Activated T-helper 1 cell treated with anti-CD3 and anti-CD28 coated beads, Interleukin-12 subunit alpha, Interleukin-12 subunit beta, Interleukin-2, Interleukin-4 antibody, amounts not matched to agents 30 ng/mL and 10 ng/mL and 1 ng/mL, durations not matched to agents 14 hours and 24 hours and 36 hours (primary cell): ENCODE results near the gene GHSR. TPM values are rescaled to one million over a fixed set of nuclear protein-coding genes. Genes with fewer than 3 reads are reported as not detected.
"Not testable (repeated sequence)": the region's sequence is repeated elsewhere in the genome, so short reads cannot be mapped to it uniquely, and the experiment has no call there.

ENCODE experiments used
- DNase-seq: peaks from one replicate; pipeline ENCODE4 v3.0.0; 2021; ENCODE audit warnings: low spot score
- H3K27ac Mint-ChIP-seq: one replicate; pipeline ENCODE4 v1.8.0; 2021; ENCODE audit warnings: mild to moderate bottlenecking, mixed read lengths
- H3K27me3 Mint-ChIP-seq: one replicate; pipeline ENCODE4 v1.8.0; 2022; ENCODE audit warnings: mild to moderate bottlenecking, moderate library complexity, mixed read lengths; ENCODE audit not compliant: insufficient read depth
- H3K36me3 Mint-ChIP-seq: one replicate; pipeline ENCODE4 v1.8.0; 2021; ENCODE audit warnings: low read depth, mixed read lengths
- H3K4me1 Mint-ChIP-seq: one replicate; pipeline ENCODE4 v1.8.0; 2021; ENCODE audit warnings: low read depth, mixed read lengths
- H3K4me3 Mint-ChIP-seq: one replicate; pipeline ENCODE4 v1.8.0; 2021; ENCODE audit warnings: mild to moderate bottlenecking, moderate library complexity, mixed read lengths
- H3K9me3 Mint-ChIP-seq: one replicate; pipeline ENCODE4 v1.8.0; 2021; ENCODE audit warnings: mixed read lengths
- intact Hi-C: fragments of 100-400 bp; cut with micrococcal nuclease; formaldehyde crosslinking; loops from one replicate; pipeline ENCODE4 v1.15.1; 2024
- total RNA-seq: library from RNA; stranded (reverse); gene quantifications from 2 replicates; pipeline ENCODE4 v1.2.3, GENCODE V29; 2022

The GHSR gene, protein sequence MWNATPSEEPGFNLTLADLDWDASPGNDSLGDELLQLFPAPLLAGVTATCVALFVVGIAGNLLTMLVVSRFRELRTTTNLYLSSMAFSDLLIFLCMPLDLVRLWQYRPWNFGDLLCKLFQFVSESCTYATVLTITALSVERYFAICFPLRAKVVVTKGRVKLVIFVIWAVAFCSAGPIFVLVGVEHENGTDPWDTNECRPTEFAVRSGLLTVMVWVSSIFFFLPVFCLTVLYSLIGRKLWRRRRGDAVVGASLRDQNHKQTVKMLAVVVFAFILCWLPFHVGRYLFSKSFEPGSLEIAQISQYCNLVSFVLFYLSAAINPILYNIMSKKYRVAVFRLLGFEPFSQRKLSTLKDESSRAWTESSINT
- total RNA-seq, result not detected in 2 replicates

DNA sequence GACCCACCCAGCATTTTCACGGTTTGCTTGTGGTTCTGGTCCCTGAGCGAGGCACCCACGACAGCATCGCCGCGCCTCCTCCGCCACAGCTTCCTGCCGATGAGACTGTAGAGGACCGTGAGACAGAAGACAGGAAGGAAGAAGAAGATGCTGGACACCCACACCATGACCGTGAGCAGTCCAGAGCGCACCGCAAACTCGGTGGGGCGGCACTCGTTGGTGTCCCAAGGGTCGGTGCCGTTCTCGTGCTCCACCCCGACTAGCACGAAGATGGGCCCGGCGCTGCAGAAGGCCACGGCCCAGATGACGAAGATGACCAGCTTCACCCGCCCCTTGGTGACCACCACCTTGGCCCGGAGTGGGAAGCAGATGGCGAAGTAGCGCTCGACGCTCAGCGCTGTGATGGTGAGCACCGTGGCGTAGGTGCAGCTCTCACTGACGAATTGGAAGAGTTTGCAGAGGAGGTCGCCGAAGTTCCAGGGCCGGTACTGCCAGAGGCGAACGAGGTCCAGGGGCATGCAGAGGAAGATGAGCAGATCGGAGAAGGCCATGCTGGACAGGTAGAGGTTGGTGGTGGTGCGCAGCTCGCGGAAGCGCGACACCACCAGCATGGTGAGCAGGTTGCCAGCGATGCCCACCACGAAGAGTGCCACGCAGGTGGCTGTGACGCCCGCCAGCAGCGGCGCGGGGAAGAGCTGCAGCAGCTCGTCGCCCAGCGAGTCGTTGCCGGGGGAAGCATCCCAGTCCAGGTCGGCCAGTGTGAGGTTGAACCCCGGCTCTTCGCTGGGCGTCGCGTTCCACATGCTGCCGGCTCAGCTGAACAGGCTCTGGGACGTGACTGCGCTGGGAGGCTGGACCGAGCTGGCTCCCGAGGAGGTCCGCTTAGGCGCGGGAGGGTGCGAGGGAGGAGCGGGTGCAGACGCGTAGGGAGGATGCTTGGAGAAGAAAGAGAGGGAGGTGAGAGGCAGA lies at the start of gene GHSR:
GHSR (minus strand) TSS at position 846 of the 969 bp plus-strand sequence; CDS start at position 803, 43 bp downstream.
- H3K9me3 Mint-ChIP-seq, result no peaks in the 10 kb centered on the region
- peaks cover 85% of the 10 kb centered on the region for H3K27me3 Mint-ChIP-seq
- H3K4me3 Mint-ChIP-seq, result peak within 1 kb of the TSS; percentile 72
- peak within 1 kb of the TSS; percentile 44 for H3K27ac Mint-ChIP-seq
- intact Hi-C loops, result no loop called here
- DNase-seq, result no peak
- peaks cover 35% of the 10 kb centered on the region for H3K4me1 Mint-ChIP-seq
- H3K36me3 Mint-ChIP-seq, result peaks cover 4% of the 10 kb centered on the region

DNA sequence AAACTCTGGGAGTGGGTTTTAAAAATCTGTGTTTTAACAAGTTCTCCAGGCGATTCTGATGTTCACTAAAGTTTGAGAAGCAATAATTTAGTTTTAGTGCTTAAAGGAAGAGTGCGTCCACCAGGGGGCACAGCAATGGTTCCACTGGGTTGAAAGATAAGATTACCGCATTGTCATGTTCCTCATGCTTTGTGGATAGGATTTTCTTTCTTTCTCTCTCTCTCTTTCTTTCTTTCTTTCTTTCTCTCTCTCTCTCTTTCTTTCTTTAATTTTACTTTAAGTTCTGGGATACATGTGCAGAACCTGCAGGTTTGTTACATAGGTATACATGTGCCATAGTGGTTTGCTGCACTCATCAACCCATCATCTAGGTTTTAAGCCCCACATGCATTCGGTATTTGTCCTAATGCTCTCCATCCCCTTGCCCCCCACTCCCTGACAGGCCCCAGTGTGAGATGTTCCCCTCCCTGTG lies 42.0 kb upstream of the GHSR start:
- peak; percentile 63 for DNase-seq
- H3K4me1 Mint-ChIP-seq, result peaks cover 20% of the 10 kb centered on the region
- not testable (repeated sequence) for H3K36me3 Mint-ChIP-seq, H3K27me3 Mint-ChIP-seq, H3K9me3 Mint-ChIP-seq, H3K4me3 Mint-ChIP-seq
- intact Hi-C loops, result loop anchor here (1.0 kb wide), 7 partner anchors 27 to 177 kb away; no protein-coding TSS in a partner anchor
- H3K27ac Mint-ChIP-seq, result peak overlapping the region; percentile 83

DNA sequence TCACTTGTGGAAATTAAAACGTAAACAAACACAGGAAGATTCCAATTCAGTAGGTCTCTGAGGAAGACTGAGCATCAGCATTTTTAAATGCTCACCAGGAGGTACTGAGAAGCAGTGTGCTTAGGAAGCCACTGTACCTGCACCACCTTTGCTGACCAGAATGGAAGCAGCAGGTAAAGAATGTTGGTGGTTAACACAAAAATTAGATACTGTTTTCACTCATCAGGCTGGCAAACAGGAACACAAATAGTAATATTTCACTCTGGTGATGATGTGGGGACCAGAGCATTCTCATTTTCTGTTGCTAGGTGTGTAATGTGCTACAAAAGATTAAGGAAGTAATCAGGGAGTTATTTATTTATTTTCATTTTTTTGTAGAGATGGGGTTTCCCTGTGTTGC lies 29.9 kb upstream of the GHSR start:
- H3K9me3 Mint-ChIP-seq, result no peaks in the 10 kb centered on the region
- H3K4me3 Mint-ChIP-seq, result no peak overlapping the region
- peak overlapping the region; percentile 15 for H3K27ac Mint-ChIP-seq
- no peak for DNase-seq
- no peaks in the 10 kb centered on the region for H3K36me3 Mint-ChIP-seq
- intact Hi-C loops, result loop anchor here (5.0 kb wide), 1 partner anchor 189 kb away; no protein-coding TSS in a partner anchor
- H3K27me3 Mint-ChIP-seq, result peaks cover 2% of the 10 kb centered on the region
- H3K4me1 Mint-ChIP-seq, result peaks cover 22% of the 10 kb centered on the region

DNA sequence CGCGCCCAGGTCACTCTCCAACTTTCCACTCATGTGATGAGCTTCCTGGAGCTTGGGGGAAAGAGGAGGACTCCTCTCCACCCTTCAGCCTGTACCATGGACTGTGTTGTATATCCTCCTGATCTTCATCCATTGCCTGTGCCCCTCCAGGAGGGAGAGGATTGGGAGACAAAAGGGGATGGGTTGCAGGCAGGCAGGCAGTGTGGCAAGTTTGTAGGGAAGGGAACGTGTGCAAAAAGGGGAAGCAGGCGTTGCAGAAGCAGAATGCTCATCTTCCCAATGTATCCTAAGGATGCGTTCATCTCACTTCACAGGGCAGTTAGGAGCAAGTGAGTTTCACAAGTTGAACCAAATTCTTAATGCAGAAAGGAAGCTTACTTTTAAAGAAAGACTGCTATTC lies 28.1 kb upstream of the GHSR start:
- Mint-ChIP-seq H3K27me3 (peaks cover 7% of the 10 kb centered on the region), H3K36me3 (no peaks in the 10 kb centered on the region), H3K27ac (no peak overlapping the region), H3K4me1 (peaks cover 22% of the 10 kb centered on the region), H3K4me3 (peak overlapping the region; percentile 16), H3K9me3 (peaks cover 6% of the 10 kb centered on the region)
- intact Hi-C loops, result loop anchor here (2.0 to 5.0 kb wide), 2 partner anchors 16 to 191 kb away; no protein-coding TSS in a partner anchor
- no peak for DNase-seq

DNA sequence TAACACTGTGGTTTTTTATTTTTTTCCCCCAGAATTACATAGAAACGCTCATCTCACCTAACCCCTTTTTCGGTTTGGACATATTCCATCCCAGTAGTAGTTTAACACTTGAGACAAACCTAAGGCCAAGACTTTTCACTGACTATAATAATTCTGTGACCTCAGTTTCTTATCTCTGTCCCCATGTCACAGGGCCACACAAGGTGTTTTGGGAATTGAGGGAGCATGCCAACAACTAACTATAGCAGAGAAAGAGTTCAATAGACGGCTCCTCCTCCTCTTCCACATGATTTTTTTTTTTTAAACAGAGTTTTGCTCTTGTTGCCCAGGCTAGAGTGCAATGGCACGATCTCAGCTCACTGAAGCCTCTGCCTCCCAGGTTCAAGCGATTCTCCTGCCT lies 27.4 kb upstream of the GHSR start:
- Mint-ChIP-seq H3K27ac (no peak overlapping the region), H3K36me3 (no peaks in the 10 kb centered on the region), H3K4me1 (peaks cover 22% of the 10 kb centered on the region), H3K4me3 (no peak overlapping the region), H3K9me3 (peaks cover 6% of the 10 kb centered on the region), H3K27me3 (peaks cover 10% of the 10 kb centered on the region)
- intact Hi-C loops, result loop anchor here (2.0 to 5.0 kb wide), 2 partner anchors 15 to 192 kb away; no protein-coding TSS in a partner anchor
- DNase-seq, result no peak

DNA sequence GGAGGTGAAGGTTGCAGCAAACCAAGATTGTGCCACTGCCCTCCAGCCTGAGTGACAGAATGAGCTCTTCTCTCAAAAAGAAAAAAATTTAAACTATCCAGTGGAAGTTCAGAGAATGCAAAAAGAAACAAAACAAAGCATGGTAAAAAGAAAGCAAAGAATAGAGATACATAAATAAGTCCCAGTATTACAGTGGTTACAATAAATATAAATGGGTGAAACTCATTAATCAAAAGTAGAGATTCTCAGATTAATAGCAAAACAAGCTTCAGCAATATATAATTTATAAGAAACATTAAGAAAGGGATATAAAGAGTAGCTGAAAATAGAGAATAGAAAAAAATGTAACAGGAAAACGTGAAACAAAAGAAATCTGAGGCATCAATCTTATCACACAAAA lies 23.6 kb upstream of the GHSR start:
- no peak for DNase-seq
- Mint-ChIP-seq H3K27me3 (peaks cover 19% of the 10 kb centered on the region), H3K4me1 (peaks cover 14% of the 10 kb centered on the region), H3K27ac (no peak overlapping the region), H3K9me3 (peaks cover 6% of the 10 kb centered on the region), H3K36me3 (no peaks in the 10 kb centered on the region), H3K4me3 (no peak overlapping the region)
- intact Hi-C loops, result no loop called here

DNA sequence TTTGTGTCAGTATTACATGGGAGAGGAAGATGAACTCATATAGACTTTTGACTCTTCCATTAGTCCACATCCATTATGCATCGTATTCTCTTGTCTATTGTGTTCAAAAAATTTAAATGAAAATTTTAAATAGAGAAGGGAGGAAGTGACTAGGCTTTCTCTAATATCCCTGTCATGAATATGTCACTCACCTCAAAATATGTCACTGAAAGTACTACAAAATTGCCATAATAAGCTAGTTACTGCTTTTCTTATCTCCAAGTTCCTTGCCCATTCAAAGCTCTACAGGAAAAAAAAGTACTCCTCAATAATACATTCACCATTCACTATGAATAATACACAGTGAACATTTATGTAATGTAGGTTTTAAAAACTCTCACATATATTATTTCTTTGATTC lies 22.3 kb upstream of the GHSR start:
- H3K27me3 Mint-ChIP-seq, result peaks cover 19% of the 10 kb centered on the region
- H3K9me3 Mint-ChIP-seq, result peaks cover 6% of the 10 kb centered on the region
- no peak overlapping the region for H3K4me3 Mint-ChIP-seq
- DNase-seq, result no peak
- no peaks in the 10 kb centered on the region for H3K36me3 Mint-ChIP-seq
- H3K27ac Mint-ChIP-seq, result no peak overlapping the region
- intact Hi-C loops, result no loop called here
- H3K4me1 Mint-ChIP-seq, result peaks cover 9% of the 10 kb centered on the region

DNA sequence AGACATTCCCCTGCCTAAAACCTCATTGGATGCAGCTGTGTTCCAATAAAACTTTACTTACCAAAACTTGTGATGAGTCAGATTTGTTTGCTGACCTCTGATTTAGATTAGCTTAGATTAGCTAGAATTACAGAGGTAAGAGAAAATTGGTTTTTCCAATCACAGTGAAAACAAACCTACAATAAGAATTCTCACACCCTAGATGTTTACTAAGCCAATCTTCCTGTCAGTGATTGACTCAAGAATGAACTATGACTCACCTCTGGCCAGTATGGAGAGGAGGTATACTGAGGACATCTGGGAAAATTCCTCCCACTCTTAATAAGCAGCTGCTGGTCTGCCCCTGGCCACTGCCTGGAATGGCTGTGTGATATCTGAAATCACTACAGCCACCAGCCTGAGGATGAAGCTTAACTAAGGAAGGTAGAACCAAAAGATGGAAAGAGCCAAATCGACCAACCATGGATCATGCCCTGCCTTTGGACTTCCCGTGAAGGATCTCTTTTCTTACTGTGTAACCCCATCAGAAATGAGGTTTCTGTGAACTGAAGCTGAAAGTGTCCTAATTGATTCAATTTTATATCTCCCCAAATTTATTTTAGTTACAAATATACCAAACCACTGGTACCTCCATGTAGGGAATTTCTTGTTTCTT lies 19.0 kb upstream of the GHSR start:
- peaks cover 21% of the 10 kb centered on the region for H3K27me3 Mint-ChIP-seq
- intact Hi-C loops, result no loop called here
- no peaks in the 10 kb centered on the region for H3K36me3 Mint-ChIP-seq
- no peak overlapping the region for H3K4me3 Mint-ChIP-seq
- no peak for DNase-seq
- peaks cover 9% of the 10 kb centered on the region for H3K4me1 Mint-ChIP-seq
- peaks cover 6% of the 10 kb centered on the region for H3K9me3 Mint-ChIP-seq
- no peak overlapping the region for H3K27ac Mint-ChIP-seq

DNA sequence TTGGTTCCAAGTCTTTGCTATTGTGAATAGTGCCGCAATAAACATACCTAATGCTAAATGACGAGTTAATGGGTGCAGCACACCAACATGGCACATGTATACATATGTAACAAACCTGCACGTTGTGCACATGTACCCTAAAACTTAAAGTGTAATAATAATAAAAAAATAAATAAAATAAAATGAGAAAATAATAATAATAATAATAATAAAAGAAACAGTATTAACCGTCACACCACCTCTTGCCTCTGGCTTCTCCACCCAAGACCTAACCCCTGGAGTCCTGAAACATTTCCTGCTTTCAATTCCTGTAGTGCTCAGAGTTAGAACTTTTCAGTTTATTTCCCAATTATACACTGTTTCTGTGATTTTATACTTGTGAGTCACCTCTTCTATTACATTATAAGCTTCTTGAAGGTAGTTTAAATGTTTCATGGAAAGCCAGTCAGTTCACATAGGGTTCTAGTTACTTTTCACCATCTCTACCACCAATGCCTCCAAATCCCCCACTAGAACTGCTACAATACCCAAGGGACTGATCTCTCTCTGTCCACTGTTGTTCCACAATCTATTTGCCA lies 18.4 kb upstream of the GHSR start:
- Mint-ChIP-seq H3K27me3 (peaks cover 15% of the 10 kb centered on the region), H3K4me3 (no peak overlapping the region), H3K9me3 (peaks cover under 1% of the 10 kb centered on the region), H3K27ac (no peak overlapping the region), H3K36me3 (no peaks in the 10 kb centered on the region), H3K4me1 (peaks cover 9% of the 10 kb centered on the region)
- intact Hi-C loops, result no loop called here
- no peak for DNase-seq

DNA sequence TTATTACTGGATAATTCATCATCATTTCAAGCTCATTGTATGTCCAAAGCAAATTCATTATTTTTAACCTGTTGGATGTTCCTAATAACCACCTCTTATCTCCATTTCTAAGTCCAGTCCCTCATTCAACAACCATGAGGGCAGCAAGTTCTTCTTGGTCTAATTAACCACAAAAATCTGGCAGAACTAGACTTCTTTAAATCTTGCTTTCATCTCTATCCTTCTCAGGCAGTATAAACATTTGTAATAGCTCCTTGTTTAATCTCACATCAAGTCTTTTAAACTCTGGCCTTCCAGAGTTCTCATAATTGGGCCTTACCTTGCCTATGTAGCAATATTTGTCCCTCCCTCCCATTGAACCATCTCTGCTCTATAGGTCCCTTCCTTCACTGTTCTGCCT lies 17.0 kb upstream of the GHSR start:
- Mint-ChIP-seq H3K27me3 (peaks cover 9% of the 10 kb centered on the region), H3K9me3 (no peaks in the 10 kb centered on the region), H3K36me3 (no peaks in the 10 kb centered on the region), H3K27ac (no peak overlapping the region), H3K4me1 (peaks cover 9% of the 10 kb centered on the region), H3K4me3 (no peak overlapping the region)
- DNase-seq, result no peak
- intact Hi-C loops, result no loop called here

DNA sequence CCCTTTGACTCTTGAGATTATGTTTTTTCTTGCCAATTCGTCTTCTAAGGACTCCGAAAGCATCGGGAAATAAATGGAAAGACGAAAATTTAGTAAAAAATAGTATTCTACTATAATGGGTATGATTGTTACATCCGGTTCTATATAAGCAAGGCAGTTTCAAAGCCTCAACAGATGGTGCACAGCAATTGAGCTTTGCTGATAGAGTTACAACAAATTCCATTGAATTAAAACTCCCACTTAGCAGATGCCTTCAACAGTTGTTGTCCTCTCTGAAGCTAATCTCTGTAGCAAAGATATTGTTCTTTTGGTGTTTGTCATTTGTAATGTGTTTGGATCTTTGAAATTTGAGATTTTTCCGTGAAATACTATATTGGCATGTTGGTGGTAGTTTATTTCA lies 16.1 kb upstream of the GHSR start:
- intact Hi-C loops, result no loop called here
- Mint-ChIP-seq H3K4me3 (no peak overlapping the region), H3K27ac (no peak overlapping the region), H3K9me3 (no peaks in the 10 kb centered on the region), H3K27me3 (peaks cover 7% of the 10 kb centered on the region), H3K4me1 (peaks cover 9% of the 10 kb centered on the region), H3K36me3 (no peaks in the 10 kb centered on the region)
- no peak for DNase-seq

DNA sequence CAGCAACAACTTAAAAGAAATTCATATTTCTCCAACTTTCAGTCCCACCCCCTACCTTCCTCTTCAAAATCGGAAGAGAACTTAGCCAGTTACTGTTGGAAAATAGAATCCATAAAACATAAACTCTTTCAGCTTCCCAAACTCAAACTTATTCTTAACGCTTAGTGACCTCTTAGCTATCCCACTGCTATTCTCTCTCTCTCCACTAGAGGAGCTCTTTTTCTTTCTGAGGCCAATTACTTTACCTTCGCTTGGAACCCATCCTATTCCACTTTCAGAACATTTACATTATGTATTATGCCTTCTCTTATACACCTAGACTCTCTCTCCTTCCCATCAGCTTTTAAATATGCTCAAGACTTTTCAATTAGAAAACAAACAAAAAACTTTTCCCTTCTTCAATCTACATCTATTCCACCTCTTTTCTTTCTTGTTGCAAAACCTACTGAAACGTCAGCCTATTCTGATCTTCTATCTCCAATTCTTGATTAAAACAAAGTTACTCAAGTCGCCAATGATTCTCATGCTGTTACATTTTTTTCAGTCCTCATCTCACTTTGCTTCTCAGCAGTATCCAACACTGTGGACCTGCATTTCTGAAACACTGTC lies 13.4 kb upstream of the GHSR start:
- no peaks in the 10 kb centered on the region for H3K9me3 Mint-ChIP-seq
- no peak overlapping the region for H3K27ac Mint-ChIP-seq
- H3K27me3 Mint-ChIP-seq, result peaks cover 2% of the 10 kb centered on the region
- intact Hi-C loops, result loop anchor here (1.0 to 2.0 kb wide), 4 partner anchors 15 to 205 kb away; no protein-coding TSS in a partner anchor
- no peak overlapping the region for H3K4me3 Mint-ChIP-seq
- no peaks in the 10 kb centered on the region for H3K36me3 Mint-ChIP-seq
- no peaks in the 10 kb centered on the region for H3K4me1 Mint-ChIP-seq
- DNase-seq, result no peak
